Endothelial cell (in vitro differentiated cells): ENCODE measurements around the gene WDR41. TPM values are rescaled to one million over a fixed set of nuclear protein-coding genes. Genes with fewer than 3 reads are reported as not detected.

Source experiments
- DNase-seq: peaks from one replicate; pipeline ENCODE4 v3.0.0; 2021; ENCODE audit warnings: low spot score
- H3K27ac Mint-ChIP-seq: one replicate; pipeline ENCODE4 v1.8.0; 2021; ENCODE audit warnings: mixed read lengths, inconsistent platforms; ENCODE audit not compliant: unreplicated experiment
- H3K27me3 Mint-ChIP-seq: one replicate; pipeline ENCODE4 v1.8.0; 2021; ENCODE audit warnings: mild to moderate bottlenecking, moderate library complexity, mixed read lengths, inconsistent platforms; ENCODE audit not compliant: unreplicated experiment
- H3K36me3 Mint-ChIP-seq: one replicate; pipeline ENCODE4 v1.8.0; 2021; ENCODE audit warnings: mild to moderate bottlenecking, low read depth, mixed read lengths, inconsistent platforms; ENCODE audit not compliant: unreplicated experiment
- H3K4me1 Mint-ChIP-seq: one replicate; pipeline ENCODE4 v1.8.0; 2021; ENCODE audit warnings: mild to moderate bottlenecking, mixed read lengths, inconsistent platforms; ENCODE audit not compliant: unreplicated experiment
- H3K4me3 Mint-ChIP-seq: one replicate; pipeline ENCODE4 v1.8.0; 2021; ENCODE audit warnings: mild to moderate bottlenecking, mixed read lengths, inconsistent platforms; ENCODE audit not compliant: unreplicated experiment
- H3K9me3 Mint-ChIP-seq: one replicate; pipeline ENCODE4 v1.8.0; 2021; ENCODE audit warnings: mixed read lengths, inconsistent platforms; ENCODE audit not compliant: unreplicated experiment
- CTCF ChIP-seq: fragments of 200-600 bp; sonication (generic); IDR thresholded peaks from one replicate; pipeline ENCODE4 v1.5.0; 2021; ENCODE audit warnings: antibody characterized with exemption; ENCODE audit not compliant: unreplicated experiment
- total RNA-seq: library from RNA; stranded (reverse); fragmentation: NEBNext Ultra II Directional; extraction: Animal tissue kit (Norgen Biotek cat#: 25700); gene quantifications from one replicate; pipeline ENCODE4 v1.2.1, GENCODE V29; 2021; ENCODE audit not compliant: unreplicated experiment

The WDR41 gene
- total RNA-seq, 1 donor from 2014 or later: 47.4 TPM

- no peak overlapping the region for H3K4me3 Mint-ChIP-seq
- no peaks in the 10 kb centered on the region for H3K36me3 Mint-ChIP-seq
- no peaks in the 10 kb centered on the region for H3K9me3 Mint-ChIP-seq
- DNase-seq: no peak
- H3K4me1 Mint-ChIP-seq: no peaks in the 10 kb centered on the region
- H3K27ac Mint-ChIP-seq: no peak overlapping the region
- H3K27me3 Mint-ChIP-seq: no peaks in the 10 kb centered on the region
- no peak for TF ChIP-seq CTCF
Observed at GRCh38 chr5:77398896-77399295, 93.2 kb downstream of the WDR41 start.

- no peak overlapping the region for H3K27ac Mint-ChIP-seq
- H3K4me1 Mint-ChIP-seq: no peaks in the 10 kb centered on the region
- H3K36me3 Mint-ChIP-seq: no peaks in the 10 kb centered on the region
Observed at GRCh38 chr5:77398458-77398857, 93.7 kb downstream of the WDR41 start.

GRCh38 chr5:77397686-77398292, 94.3 kb downstream of the WDR41 start:
- Mint-ChIP-seq H3K9me3 (no peaks in the 10 kb centered on the region), H3K36me3 (no peaks in the 10 kb centered on the region), H3K27me3 (no peaks in the 10 kb centered on the region), H3K4me1 (no peaks in the 10 kb centered on the region), H3K27ac (no peak overlapping the region), H3K4me3 (no peak overlapping the region)
- no peak for TF ChIP-seq CTCF
- no peak for DNase-seq

More at GRCh38 chr5:77398458-77398857, 93.7 kb downstream of the WDR41 start:
- H3K9me3 Mint-ChIP-seq: no peaks in the 10 kb centered on the region
- TF ChIP-seq CTCF: no peak
- H3K4me3 Mint-ChIP-seq: no peak overlapping the region
- DNase-seq: no peak
- H3K27me3 Mint-ChIP-seq: no peaks in the 10 kb centered on the region

- no peak for DNase-seq
- Mint-ChIP-seq H3K27ac (no peak overlapping the region), H3K36me3 (no peaks in the 10 kb centered on the region), H3K9me3 (no peaks in the 10 kb centered on the region), H3K27me3 (no peaks in the 10 kb centered on the region), H3K4me3 (no peak overlapping the region), H3K4me1 (no peaks in the 10 kb centered on the region)
- no peak for TF ChIP-seq CTCF
Observed at GRCh38 chr5:77396017-77396416, 96.1 kb downstream of the WDR41 start.

- no peak for TF ChIP-seq CTCF
- H3K4me1 Mint-ChIP-seq: no peaks in the 10 kb centered on the region
- H3K4me3 Mint-ChIP-seq: no peak overlapping the region
- H3K9me3 Mint-ChIP-seq: no peaks in the 10 kb centered on the region
- no peaks in the 10 kb centered on the region for H3K36me3 Mint-ChIP-seq
- no peak overlapping the region for H3K27ac Mint-ChIP-seq
- no peak for DNase-seq
- H3K27me3 Mint-ChIP-seq: no peaks in the 10 kb centered on the region
Observed at GRCh38 chr5:77394064-77394715, 97.9 kb downstream of the WDR41 start.
